Adrenal gland (tissue), 5 donors: ENCODE data around the gene MRFAP1.

Experiments used
- CTCF ChIP-seq, 6 experiments: fragments of 450-650 bp in 4 of 6; fragments of 200-600 bp in 2 of 6; sonication (generic) in 1 of 6; IDR thresholded peaks; 1 replicate in 5 of 6; 2 replicates in 1 of 6; pipeline versions ENCODE4 v1.5.1 to v1.8.0; 2016 to 2021; ENCODE audit warnings: antibody characterized with exemption in 6 of 6, mild to moderate bottlenecking in 2 of 6, moderate library complexity in 1 of 6
- POLR2A ChIP-seq, 2 donors: fragments of 450-650 bp; IDR thresholded peaks; one replicate each; pipeline ENCODE4 v1.6.1; 2017; ENCODE audit warnings: antibody characterized with exemption in 2 of 2, mild to moderate bottlenecking in 2 of 2, moderate library complexity in 1 of 2
- donor health status: DM: no; HTN: no; CAD: no.

GRCh38 chr4:6608758-6609414 is 31.6 kb upstream of the MRFAP1 start:
- TF ChIP-seq CTCF (IDR thresholded peaks at IDR 0.05), result no peak
- peak in 1 of 2 donors; percentile 50 for TF ChIP-seq POLR2A (IDR thresholded peaks at IDR 0.05)
